T-helper 9 cell (primary cell): ENCODE measurements around the gene SH2D1A.
"Not testable (repeated sequence)": the region's sequence is repeated elsewhere in the genome, so short reads cannot be mapped to it uniquely, and the experiment has no call there.

Experiments
- DNase-seq: peaks from one replicate; pipeline ENCODE4 v3.0.0-alpha.2; 2020

The SH2D1A gene

DNA sequence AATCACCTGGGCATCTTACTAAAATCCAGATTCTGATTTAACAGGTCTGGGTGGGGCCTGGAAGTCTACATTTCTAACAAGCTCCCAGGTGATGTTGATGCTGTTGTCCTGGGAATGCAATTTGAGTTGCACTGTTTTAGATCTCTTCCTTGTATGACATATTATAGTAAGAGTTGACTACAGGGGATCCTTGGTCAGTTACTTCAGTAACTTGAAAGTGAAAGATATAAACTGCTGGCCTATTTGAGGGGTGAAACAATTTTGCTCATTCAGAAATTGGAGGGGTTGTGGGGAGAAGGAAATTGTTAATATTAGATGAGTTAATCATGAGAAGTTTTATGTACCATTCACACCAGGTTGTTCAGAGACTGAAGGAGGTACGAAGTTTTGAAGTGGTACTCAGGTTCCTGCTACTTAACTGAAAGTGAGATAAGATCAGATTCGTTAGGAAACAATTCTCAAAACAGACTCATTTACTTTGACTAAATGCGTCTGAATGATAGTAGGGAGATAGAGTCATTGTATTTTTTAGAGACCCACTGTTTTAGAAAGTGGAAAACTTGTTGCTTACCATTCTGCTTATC lies 12.5 kb downstream of the SH2D1A start:
- no peak for DNase-seq

DNA sequence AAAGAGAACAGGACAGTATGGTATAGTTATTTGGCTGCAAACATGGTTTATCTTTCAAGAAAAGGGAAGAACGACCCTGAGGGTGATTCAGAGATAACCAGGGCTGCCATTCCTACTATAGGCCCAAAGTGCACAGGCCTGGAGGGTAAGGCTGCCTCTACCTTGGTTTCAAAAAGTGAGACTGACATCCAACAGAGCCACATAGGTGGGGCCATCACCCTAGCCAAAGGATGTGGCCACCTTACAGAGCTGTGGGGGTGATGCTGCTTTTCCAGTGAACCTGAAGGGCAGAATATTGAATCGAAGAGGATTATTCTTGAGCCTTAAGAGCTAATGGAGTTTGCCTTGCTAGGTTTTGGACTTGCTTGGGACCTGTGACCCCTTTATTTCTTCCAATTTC lies 15.7 kb downstream of the SH2D1A start:
- no peak for DNase-seq

DNA sequence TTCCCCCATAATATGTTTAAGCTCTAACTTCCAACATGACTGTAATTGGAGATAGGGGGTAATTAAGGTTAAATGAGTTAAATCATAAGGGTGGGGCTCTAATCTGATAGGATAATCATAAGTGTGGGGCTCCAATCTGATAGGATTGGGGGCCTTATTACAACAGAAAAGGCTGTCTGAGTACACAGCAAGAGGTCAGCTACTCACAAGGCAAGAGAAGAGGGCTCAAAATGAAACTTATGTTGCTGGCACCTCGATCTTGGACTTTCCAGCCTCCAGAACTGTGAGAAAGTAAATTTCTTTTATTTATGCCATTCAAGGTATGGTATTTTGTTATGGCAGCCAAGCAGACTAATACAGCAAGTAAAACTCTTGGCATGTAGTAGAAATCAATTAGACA lies 16.4 kb downstream of the SH2D1A start:
- DNase-seq = no peak

DNA sequence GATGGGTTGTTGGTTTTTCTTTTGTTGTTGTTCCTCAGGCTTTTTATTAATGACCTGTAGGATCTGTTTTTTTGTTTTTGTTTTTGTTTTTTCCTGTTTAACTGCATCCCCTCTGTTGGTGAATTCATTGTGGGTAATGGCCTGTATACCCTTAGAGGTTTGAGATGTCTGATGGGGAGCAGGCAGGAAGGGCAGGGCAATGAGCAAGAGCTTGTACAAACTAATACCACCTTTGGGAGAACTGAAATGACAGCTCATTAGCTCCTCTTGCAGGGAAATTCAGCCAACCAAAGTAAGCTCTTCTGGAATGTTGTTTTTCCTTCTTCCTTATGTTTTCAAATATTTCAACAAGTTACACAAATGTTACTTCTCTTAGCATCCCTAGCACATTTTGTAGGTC lies 23.4 kb downstream of the SH2D1A start:
- DNase-seq = no peak

DNA sequence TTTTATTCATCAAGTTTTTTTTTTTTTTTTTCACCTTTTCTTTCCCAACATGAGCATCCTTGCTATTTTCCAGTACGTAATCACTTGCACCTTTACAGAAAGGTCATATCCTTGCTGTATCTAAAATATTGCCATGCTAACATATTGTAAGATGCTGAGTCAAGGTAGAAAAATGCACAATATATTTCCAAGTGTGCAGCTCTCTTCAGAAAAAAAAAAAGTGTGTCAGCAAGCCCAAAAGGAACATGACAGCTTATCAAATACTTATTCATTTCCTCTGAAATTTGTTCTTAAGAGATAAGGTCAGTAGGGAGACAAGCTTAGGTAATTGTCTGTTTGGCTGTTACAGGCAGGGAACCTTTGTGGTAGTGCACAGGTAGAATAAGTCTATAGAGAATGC lies 27.0 kb downstream of the SH2D1A start:
- no peak for DNase-seq

DNA sequence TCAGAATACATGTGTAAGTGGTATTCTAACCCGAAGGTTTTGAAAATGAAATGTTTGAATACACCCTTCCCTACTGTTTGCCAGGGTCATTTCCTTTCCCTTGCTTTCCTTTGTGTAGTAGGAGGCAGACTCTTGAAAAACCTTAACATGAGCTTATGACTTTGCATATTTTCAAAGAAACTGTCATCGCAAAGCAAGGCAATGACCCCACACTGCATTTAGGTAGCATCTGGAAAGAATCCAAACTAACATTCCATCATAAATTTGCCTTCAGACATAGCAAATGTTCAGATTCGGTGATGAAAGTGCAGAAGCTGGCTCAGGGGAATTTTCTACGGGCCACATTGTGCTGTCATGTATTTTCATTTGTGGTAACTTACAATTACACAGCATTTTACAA lies 32.3 kb downstream of the SH2D1A start:
- DNase-seq = no peak

DNA sequence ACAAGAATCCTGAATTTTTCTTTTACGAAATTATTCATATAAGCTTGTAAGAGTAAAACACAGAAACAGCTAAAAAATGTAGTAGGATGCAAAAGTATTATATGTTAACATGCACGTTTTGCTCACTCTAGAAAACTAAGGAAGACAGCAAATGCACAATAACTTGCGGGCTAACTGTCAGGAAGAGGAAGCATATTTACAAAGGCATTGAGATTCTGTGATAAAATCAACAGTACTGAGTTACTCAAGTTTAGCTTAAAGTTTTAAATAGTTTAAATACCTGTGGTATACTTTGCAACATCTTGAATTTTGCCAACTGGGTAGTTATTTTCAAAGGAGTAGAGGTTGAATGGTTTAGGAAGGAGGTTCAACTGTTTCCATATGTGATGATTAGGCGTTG lies 37.0 kb downstream of the SH2D1A start:
- no peak for DNase-seq

DNA sequence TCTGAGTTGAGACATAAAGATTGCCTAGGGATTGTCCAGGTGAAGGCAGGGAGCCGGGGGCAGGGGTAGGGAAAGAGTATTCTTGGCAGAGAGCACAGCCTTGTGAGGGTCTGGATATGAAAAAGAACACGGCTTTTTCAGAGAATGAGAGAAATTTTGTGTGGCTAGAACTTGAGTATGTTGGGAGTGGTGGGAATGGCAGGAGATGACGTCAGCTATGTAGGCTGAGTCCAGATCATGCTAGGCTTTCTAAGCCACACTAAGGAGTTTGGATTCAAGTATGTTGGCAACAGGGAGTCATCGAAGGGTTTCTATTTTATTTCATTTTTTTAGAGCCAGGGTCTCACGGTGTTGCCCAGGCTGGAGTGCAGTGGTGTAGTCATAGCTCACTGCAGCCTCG lies 40.0 kb downstream of the SH2D1A start:
- DNase-seq = no peak

DNA sequence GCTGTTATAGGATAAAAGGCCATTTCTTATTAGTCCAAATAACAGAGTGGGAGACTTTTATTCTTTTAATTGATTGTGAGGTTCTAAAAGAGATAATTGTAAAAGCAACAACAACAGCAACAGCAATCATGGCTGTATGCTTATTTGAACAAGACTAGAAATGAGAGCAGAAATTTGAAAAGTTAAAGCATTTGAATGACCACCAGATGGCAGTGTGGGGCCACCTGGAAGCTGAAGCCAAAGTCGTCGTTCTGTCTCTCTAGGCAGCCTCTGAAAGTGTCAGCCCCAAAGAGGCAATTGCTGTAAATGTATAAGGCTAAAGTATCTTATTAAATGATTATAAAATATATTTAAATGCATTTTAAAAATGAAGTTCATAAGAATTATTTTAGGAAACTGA lies 42.2 kb downstream of the SH2D1A start:
- peak; percentile 44 for DNase-seq

DNA sequence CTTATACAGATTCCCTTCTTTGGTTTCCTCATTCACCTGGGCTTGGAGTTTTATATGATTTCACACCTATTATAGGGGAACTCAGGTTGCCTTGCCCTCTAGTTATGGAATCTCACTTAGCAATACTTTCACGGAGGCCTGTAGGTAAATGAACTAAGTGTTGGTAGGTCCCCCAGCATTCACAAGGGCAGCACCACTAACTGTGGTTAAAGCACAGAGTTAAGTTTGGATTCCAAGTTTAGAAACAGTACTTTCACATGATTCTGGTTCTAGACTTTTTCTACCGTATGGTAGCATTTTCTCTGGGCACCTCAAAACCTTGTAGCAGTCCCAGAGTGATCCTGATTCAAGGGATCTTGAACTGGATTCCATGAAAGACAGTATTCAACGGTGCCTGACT lies 46.4 kb downstream of the SH2D1A start:
- DNase-seq = no peak

DNA sequence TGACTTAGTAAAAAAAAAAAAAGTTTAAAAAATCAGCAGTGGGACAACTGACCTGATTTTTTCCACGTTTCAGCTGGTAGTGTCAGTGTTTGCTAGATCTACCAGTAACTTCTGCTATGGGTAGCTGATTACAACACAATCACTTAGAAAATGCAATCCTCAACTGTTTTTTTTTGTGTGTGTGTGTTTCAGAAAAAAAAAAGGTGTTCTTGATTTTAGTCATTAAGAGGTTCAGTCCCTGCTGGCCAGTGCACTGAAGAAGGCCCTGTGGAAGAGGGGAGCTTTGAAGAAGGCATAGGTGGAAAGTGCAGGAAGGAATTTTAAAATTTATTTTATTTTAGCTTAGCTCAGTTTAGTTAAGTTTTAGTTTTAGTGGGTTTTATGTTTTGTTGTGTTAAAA lies 46.9 kb downstream of the SH2D1A start:
- no peak for DNase-seq

DNA sequence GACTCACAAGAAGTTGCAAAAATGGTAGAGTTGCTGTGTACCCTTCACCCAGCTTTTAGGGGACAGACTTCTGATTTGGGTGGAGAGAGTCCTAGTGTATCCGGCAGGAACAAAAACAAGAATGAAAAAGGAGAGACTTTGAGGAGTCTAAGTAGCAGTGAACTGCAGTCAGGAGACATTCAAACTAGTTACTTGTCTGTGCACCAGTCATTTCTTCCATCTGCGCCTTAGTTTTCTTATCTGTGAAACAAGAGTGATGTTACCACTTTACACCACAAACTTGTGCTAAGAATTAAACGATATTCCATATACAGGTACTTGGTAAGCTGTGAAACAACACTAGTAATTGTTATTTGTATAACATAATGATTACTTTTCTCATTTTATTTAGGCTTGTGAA lies 47.3 kb downstream of the SH2D1A start:
- DNase-seq = no peak

DNA sequence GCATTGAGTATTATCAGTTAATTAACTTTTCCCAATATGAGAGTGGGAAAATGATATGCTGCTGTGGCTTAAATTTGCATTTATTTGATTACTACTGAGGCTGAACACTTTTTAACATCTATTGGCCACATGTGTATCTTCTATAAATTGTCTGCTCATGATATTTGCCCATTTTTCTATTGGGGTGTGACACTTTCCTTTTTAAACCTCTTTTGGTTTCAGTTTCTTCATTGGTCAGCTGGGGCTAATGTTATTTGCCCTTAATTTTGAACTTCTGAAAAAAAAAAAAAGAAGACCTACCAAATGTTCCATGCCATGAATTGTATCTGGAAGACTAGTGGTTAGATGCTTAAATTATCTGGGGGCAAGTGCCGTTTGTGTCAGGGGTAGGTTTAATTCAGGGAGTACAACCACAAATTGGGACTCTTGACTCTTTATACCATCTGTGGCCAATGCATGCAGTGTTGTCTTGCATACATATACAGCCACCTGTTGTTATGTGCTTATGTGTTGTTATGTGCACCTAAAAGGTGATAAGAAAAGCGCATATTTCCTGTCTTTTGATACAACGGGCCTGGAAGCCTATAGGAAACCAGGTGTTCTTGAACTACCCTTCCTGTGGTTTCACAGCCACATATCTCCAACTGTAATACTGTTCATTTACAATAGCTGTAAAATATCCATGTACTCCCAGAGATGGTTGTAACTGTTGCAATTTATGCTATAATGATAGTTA lies 49.0 kb downstream of the SH2D1A start:
- DNase-seq = no peak

DNA sequence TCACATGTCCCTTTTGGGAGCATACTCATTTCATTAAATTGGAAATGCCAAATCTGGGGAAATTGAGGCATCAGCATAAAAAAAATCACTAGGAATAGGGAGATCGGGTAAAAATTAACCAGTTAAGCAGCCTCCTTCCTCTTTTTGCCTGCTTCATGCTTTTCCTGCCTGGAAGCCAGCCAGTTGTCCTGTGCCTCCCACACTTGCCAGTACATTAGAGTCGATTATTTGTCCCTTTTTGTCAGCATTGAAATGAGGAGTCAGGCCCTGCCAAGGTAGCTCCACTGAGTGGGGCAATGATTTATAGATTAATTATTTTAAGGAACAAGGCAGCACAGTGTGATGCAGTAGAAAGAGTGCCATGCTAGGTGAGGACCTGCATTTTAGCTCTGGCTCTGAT lies 55.3 kb downstream of the SH2D1A start:
- no peak for DNase-seq

DNA sequence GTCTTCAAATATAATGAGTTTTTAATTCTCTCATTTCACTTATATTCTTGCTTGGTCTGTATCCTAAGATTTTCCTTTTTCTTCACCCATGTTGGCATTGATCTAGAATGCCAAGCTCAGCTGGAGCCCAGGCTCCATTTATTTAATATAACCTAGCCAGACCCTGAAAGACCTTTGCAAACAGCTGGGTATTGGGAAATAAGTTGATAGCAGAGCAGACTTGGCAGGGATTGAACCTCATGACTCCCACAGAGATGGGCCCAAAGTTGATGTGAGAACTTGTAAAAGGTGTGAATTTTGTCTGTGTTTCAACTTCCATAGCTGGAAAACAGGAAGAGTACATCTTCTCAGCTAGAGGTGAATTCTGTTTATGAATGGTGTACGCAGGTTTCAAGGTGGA lies 59.5 kb downstream of the SH2D1A start:
- DNase-seq = no peak

DNA sequence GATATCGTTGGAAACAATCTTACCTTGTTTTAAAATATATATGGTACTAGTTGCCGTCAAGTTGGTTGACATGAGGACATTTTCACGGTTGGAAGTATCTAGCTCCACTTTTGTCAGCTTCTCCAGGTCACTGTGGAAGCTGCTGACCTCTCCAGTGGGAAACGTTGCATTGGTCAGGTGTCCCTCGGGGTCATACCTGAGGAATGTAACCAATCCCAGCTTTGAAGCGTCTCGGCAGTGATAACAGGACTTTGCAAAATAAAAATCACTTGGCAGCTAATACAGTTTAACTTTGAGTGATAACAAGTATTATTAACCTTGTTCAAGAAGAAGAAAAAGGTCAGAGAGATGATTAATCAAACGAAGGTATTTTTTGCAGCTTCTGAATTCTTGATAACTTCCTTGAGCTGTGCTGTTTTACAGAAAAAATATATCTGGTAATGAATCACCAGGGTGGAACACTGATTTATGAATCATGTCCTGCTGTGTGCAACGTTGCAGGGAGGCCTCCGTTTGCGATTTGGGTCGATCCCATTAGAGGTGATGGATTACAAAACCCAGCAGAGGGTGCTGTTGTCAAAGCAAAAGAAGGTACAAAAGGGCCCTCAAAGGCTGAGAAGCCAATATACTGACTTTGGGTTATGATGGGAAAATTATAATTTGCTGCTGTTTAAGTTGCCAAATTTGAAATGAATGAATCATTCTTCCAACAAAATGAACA lies 60.1 kb downstream of the SH2D1A start:
- DNase-seq = peak; percentile 31

DNA sequence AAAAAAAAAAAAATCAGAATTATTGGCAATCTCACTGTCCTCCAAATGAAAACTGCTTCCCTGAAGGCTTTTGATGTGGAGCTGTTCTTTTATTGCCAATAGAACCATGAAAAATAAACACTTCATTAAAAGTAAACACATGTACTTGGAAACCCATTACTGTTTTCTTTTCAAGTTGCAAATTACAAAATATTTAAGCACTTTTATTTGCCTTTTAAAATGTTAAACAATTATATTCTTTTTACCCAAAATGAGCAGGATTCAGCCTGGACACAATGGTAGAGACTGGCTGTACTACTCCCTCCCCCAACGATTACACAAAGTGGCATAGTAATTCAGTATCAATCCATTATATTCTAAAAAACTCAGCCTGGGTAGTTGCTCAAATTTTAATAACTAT lies 60.9 kb downstream of the SH2D1A start:
- DNase-seq = no peak

DNA sequence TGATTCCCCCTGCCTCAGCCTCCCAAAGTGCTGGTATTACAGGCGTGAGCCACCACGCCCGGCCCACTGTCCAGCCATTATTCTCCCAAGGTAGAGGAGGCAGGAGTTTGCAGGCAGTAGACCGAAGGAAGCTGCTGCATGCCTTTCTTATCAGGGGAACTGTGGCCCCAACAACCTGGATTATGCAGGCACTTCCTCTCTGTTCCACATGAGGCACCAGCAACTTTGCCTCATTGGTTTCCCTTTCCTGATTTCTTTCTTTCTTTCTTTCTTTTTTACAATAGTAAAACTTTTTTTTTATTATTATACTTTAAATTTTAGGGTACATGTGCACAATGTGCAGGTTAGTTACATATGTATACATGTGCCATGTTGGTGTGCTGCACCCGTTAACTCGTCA lies 62.0 kb downstream of the SH2D1A start:
- not testable (repeated sequence) for DNase-seq

DNA sequence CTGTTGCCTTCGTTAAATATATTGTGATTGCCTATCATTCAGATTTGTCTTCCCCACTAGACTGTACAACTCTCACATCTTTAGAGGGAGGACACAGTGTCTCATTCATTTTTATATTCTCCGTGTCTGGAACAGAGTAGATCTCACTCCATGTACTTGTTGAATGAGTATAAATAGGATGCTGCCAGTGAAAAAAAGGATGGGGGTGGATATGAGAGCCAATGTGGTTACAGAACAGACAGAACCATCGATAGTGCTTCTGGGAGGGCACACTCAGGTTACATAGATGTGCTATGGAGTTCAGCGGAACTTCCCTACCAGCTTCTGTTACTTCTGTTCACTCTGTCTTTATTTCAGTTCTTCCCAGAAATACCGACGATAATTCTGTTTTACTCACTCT lies 66.9 kb downstream of the SH2D1A start:
- DNase-seq = no peak

DNA sequence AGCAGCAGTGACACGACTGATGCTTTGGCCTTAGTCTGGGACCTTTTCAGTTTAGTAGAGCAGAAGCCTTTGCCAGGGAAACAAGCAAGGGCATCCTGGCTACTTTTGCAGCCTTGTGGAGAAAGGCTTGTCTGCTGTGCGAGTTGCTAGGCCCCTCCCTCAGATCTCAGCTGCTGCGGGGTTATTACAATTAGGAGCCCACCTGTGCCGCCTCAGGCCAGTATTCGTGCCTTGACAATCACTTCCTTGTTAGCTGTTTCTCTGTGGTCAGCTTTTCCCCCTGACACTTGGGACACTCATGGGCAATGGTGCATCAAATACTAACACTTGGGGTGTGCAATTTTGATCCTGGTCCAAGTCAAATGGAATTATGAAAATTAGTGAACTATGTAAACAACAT lies 67.9 kb downstream of the SH2D1A start:
- no peak for DNase-seq

DNA sequence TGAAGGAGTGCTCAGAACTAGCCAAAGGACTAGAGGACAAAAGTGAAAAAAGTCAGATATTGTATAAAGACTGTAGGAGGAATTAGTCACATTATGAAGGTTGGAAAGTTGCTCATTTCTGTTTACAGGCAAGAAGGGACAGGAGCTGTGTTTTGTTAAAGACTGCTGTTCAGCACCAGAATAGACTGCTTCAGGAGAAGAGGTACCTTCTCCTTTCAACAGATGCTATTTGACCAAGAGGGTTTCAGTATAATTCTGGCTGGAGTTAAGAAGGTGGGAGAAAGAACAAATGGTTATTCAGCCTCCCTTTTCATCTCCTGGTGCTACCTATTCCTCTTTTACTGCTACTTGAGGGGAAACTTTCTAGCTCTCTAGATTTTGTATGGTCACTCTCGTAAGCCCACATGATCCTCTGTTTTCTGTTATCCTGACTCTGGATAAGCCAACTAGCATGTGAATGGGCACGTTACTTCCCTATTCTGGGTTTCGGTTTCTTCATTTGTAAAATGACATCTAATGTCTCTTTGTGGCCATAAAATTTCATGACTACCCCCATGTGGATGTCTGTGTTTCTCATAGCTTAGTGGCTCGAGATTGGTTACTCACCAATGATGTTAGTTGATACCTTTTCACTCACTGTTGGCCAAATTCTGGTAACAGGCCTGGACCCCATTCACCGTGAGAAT lies 68.9 kb downstream of the SH2D1A start:
- no peak for DNase-seq

DNA sequence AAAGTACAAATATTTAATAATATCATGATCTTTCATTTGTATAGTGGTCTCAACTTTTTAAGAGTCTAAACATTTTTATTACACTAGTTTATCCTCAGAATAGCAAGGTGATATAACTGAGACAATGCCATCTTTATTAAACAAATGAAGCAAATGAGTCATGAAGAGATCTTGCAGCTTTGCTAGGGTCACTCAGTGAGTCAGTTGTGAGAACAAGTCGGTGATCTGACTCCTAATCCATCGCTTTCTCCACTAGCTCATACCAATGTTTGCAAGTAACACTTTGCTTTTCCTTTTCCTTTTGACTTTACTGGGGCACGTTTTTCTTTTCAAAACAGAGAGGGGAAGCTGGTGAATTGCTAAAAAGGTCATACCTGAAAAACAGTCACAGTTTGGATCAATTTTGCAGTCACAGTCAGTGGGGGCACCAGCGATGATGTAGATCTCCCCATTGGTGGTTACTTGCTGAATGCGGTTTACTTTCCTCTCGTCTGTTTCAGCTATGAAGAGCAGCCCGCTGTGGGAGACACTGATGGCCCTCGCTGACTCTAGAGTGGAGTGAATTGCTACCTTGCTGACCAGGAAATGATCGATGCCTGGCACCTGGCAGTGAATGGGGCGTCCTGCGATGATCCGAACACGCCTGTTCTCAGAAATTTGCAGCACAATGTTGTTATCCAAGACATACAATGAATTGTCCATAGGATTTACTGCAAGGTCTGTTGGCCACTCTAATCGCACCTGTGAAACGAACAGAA lies 75.7 kb downstream of the SH2D1A start:
- DNase-seq = no peak
